Upper lobe of left lung (tissue), 4 donors: ENCODE results near the gene KRTAP10-10.

Experiments used
- CTCF ChIP-seq, 6 experiments: fragments of 450-650 bp in 4 of 6; fragments of 200-600 bp in 2 of 6; sonication (generic) in 2 of 6; IDR thresholded peaks; one replicate each; pipeline ENCODE4 v1.5.1; 2016 to 2019; ENCODE audit warnings: antibody characterized with exemption in 6 of 6
- POLR2A ChIP-seq, 4 donors: fragments of 450-650 bp; IDR thresholded peaks; one replicate each; pipeline ENCODE4 v1.5.1; 2016 to 2017; ENCODE audit warnings: antibody characterized with exemption in 4 of 4, mild to moderate bottlenecking in 2 of 4

DNA sequence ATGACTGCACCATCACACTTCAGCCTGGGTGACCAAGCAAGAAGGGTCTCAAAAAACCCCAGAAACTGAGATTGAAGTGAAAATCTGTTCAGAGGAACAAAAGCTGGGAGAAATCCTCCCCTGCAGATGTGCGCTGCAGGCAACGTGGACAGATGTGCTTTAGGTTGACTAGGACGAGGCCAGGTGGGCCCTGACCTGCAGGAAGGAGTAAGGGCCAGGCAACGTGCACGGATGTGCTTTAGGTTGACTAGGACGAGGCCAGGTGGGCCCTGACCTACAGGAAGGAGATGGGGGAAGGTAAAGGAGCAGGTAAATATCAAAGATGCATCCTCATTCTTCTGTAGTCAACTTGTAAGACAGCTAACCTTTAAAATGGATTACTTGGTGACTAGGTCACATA is 47.3 kb downstream of the KRTAP10-10 start:
- TF ChIP-seq CTCF (IDR thresholded peaks at IDR 0.05) (no peak), POLR2A (IDR thresholded peaks at IDR 0.05) (no peak)
